ENCODE results near the gene GHRHR.

DNA sequence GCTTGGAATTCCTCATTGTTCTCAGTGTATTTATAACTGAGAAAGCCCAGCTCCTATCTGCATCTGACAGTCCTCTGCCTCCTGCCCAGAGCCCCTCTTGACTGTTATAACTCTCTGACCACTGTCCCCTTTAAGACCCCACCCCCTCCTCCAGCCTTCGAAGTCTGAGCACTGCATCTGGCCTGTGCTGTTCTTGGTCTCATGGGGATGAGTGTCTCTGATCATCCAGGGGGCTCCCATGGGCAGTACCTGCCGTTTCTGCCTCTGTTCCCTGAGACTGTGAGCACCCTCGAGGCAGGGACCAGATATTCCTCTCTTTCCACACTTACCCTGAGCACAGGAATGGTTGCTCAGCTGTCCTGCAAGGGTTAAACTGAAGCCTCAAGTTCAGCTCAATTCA, 7.7 kb downstream of the GHRHR start:
- TF ChIP-seq, protein P1, sequence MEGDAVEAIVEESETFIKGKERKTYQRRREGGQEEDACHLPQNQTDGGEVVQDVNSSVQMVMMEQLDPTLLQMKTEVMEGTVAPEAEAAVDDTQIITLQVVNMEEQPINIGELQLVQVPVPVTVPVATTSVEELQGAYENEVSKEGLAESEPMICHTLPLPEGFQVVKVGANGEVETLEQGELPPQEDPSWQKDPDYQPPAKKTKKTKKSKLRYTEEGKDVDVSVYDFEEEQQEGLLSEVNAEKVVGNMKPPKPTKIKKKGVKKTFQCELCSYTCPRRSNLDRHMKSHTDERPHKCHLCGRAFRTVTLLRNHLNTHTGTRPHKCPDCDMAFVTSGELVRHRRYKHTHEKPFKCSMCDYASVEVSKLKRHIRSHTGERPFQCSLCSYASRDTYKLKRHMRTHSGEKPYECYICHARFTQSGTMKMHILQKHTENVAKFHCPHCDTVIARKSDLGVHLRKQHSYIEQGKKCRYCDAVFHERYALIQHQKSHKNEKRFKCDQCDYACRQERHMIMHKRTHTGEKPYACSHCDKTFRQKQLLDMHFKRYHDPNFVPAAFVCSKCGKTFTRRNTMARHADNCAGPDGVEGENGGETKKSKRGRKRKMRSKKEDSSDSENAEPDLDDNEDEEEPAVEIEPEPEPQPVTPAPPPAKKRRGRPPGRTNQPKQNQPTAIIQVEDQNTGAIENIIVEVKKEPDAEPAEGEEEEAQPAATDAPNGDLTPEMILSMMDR (IDR thresholded peaks at IDR 0.05; ENCODE audit: insufficient read depth, low read length) = no peak
- TF ChIP-seq, protein P2, sequence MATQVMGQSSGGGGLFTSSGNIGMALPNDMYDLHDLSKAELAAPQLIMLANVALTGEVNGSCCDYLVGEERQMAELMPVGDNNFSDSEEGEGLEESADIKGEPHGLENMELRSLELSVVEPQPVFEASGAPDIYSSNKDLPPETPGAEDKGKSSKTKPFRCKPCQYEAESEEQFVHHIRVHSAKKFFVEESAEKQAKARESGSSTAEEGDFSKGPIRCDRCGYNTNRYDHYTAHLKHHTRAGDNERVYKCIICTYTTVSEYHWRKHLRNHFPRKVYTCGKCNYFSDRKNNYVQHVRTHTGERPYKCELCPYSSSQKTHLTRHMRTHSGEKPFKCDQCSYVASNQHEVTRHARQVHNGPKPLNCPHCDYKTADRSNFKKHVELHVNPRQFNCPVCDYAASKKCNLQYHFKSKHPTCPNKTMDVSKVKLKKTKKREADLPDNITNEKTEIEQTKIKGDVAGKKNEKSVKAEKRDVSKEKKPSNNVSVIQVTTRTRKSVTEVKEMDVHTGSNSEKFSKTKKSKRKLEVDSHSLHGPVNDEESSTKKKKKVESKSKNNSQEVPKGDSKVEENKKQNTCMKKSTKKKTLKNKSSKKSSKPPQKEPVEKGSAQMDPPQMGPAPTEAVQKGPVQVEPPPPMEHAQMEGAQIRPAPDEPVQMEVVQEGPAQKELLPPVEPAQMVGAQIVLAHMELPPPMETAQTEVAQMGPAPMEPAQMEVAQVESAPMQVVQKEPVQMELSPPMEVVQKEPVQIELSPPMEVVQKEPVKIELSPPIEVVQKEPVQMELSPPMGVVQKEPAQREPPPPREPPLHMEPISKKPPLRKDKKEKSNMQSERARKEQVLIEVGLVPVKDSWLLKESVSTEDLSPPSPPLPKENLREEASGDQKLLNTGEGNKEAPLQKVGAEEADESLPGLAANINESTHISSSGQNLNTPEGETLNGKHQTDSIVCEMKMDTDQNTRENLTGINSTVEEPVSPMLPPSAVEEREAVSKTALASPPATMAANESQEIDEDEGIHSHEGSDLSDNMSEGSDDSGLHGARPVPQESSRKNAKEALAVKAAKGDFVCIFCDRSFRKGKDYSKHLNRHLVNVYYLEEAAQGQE (IDR thresholded peaks at IDR 0.05; ENCODE audit: insufficient replicate concordance, low read depth) = no peak
